ENCODE measurements around the gene ESRRG. TPM values are rescaled to one million over a fixed set of nuclear protein-coding genes. Genes with fewer than 3 reads are reported as not detected.
"Not testable (repeated sequence)": the region's sequence is repeated elsewhere in the genome, so short reads cannot be mapped to it uniquely, and the experiment has no call there.

Gene ESRRG
- total and polyA plus RNA-seq, 10 donors: 0.29 to 11.9 (median 2.2) TPM

- H3K4me3 ChIP-seq: no peak overlapping the region
- no peaks in the 10 kb centered on the region for H3K9me3 ChIP-seq
- H3K36me3 ChIP-seq: no peaks in the 10 kb centered on the region
- intact Hi-C loops (cut with DNase I; ENCODE audit: low total_unique reads): no loop called here
- no peaks in the 10 kb centered on the region for H3K27me3 ChIP-seq (replicated peaks in 1 of 7)
- no peak for DNase-seq
- TF ChIP-seq POLR2A (IDR thresholded peaks at IDR 0.05) (no peak), POLR2AphosphoS5 (IDR thresholded peaks at IDR 0.05) (no peak), CTCF (IDR thresholded peaks at IDR 0.05 in 8 of 11, conservative IDR thresholded peaks at IDR 0.05 in 3 of 11) (no peak)
- H3K27ac ChIP-seq: no peak overlapping the region
- 84 to 91% (median 87%) methylated on average over 15 of the region's 15 CpGs for WGBS, 5 donors
- H3K4me1 ChIP-seq: no peaks in the 10 kb centered on the region
Observed at GRCh38 chr1:216710598-216711333, 12.5 kb downstream of the ESRRG start.

GRCh38 chr1:216710055-216710454, 13.2 kb downstream of the ESRRG start:
- no peak overlapping the region for H3K4me3 ChIP-seq
- whole genome bisulfite sequencing, 5 donors: 61 to 67% (median 63%) methylated on average over 5 of the region's 5 CpGs
- no peak for TF ChIP-seq POLR2AphosphoS5 (IDR thresholded peaks at IDR 0.05)
- no peaks in the 10 kb centered on the region for H3K9me3 ChIP-seq
- no peak for DNase-seq
- intact Hi-C loops (cut with DNase I; ENCODE audit: low total_unique reads): no loop called here
- no peaks in the 10 kb centered on the region for H3K27me3 ChIP-seq (replicated peaks in 1 of 7)
- H3K36me3 ChIP-seq: no peaks in the 10 kb centered on the region
- no peaks in the 10 kb centered on the region for H3K4me1 ChIP-seq
- H3K27ac ChIP-seq: no peak overlapping the region

- no peak overlapping the region for H3K27ac ChIP-seq
- no peak overlapping the region for H3K4me3 ChIP-seq
- TF ChIP-seq CTCF (IDR thresholded peaks at IDR 0.05 in 8 of 11, conservative IDR thresholded peaks at IDR 0.05 in 3 of 11): no peak
- no peak for TF ChIP-seq POLR2AphosphoS5 (IDR thresholded peaks at IDR 0.05)
- no peak for TF ChIP-seq POLR2A (IDR thresholded peaks at IDR 0.05)
- 78 to 92% (median 80%) methylated on average over 4 of the region's 4 CpGs for WGBS, 5 donors
- no peaks in the 10 kb centered on the region for H3K4me1 ChIP-seq
- no peaks in the 10 kb centered on the region for H3K9me3 ChIP-seq
- no peak for DNase-seq
- no peaks in the 10 kb centered on the region for H3K27me3 ChIP-seq (replicated peaks in 1 of 7)
- H3K36me3 ChIP-seq: no peaks in the 10 kb centered on the region
- intact Hi-C loops (cut with DNase I; ENCODE audit: low total_unique reads): no loop called here
Observed at GRCh38 chr1:216705676-216706075, 17.6 kb downstream of the ESRRG start.

GRCh38 chr1:216704065-216704464, 19.2 kb downstream of the ESRRG start:
- H3K36me3 ChIP-seq; H3K4me1 ChIP-seq; H3K27me3 ChIP-seq (replicated peaks in 1 of 7); H3K4me3 ChIP-seq; H3K9me3 ChIP-seq; DNase-seq; H3K27ac ChIP-seq; intact Hi-C loops (cut with DNase I; ENCODE audit: low total_unique reads): not testable (repeated sequence)
- 86 to 94% (median 91%) methylated on average over 9 of the region's 9 CpGs for WGBS, 5 donors

GRCh38 chr1:216702170-216702569, 21.1 kb downstream of the ESRRG start:
- Histone ChIP-seq H3K27ac (no peak overlapping the region), H3K27me3 (replicated peaks in 1 of 7) (no peaks in the 10 kb centered on the region), H3K4me3 (no peak overlapping the region), H3K4me1 (no peaks in the 10 kb centered on the region), H3K36me3 (no peaks in the 10 kb centered on the region), H3K9me3 (no peaks in the 10 kb centered on the region)
- DNase-seq: no peak
- TF ChIP-seq POLR2AphosphoS5 (IDR thresholded peaks at IDR 0.05) (no peak), CTCF (IDR thresholded peaks at IDR 0.05 in 8 of 11, conservative IDR thresholded peaks at IDR 0.05 in 3 of 11) (no peak), POLR2A (IDR thresholded peaks at IDR 0.05) (no peak)
- 70 to 83% (median 74%) methylated on average over 3 of the region's 3 CpGs for WGBS, 5 donors
- intact Hi-C loops (cut with DNase I; ENCODE audit: low total_unique reads): no loop called here
